ENCODE data around the gene TPRG1L.

DNA sequence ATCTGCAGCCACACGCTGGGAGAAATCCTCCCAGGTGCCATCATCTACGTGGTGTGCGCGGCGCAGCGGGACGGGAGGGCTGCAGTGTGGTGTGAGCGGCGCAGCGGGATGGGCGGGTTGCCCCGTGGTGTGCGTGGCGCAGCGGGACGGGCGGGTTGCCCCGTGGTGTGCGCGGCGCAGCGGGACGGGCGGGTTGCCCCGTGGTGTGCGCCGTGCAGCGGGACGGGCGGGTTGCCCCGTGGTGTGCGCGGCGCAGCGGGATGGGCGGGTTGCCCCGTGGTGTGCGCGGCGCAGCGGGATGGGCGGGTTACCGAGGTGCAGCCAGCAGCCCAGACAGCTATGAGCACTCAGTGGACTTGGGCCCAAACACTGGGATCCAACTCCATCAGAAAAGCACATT lies 20.4 kb downstream of the TPRG1L start:
- TF ChIP-seq, protein P1, sequence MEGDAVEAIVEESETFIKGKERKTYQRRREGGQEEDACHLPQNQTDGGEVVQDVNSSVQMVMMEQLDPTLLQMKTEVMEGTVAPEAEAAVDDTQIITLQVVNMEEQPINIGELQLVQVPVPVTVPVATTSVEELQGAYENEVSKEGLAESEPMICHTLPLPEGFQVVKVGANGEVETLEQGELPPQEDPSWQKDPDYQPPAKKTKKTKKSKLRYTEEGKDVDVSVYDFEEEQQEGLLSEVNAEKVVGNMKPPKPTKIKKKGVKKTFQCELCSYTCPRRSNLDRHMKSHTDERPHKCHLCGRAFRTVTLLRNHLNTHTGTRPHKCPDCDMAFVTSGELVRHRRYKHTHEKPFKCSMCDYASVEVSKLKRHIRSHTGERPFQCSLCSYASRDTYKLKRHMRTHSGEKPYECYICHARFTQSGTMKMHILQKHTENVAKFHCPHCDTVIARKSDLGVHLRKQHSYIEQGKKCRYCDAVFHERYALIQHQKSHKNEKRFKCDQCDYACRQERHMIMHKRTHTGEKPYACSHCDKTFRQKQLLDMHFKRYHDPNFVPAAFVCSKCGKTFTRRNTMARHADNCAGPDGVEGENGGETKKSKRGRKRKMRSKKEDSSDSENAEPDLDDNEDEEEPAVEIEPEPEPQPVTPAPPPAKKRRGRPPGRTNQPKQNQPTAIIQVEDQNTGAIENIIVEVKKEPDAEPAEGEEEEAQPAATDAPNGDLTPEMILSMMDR (IDR thresholded peaks at IDR 0.05), result no peak
- TF ChIP-seq EZH2 (IDR thresholded peaks at IDR 0.05), result no peak

All from neural progenitor cell (in vitro differentiated cells).